ENCODE data around the gene SIRPD.

SIRPD gene

GRCh38 chr20:1557605-1558004 lies at the start of gene SIRPD:
SIRPD (minus strand) TSS chr20:1557705; CDS start chr20:1557653, 52 bp downstream.
- TF ChIP-seq RARB (CRISPR knock-in tag; IDR thresholded peaks at IDR 0.05) (no peak), ESRRG (CRISPR knock-in tag; IDR thresholded peaks at IDR 0.05) (no peak), ZC3H10 (CRISPR knock-in tag; IDR thresholded peaks at IDR 0.05) (no peak), CREB5 (CRISPR knock-in tag; IDR thresholded peaks at IDR 0.05; ENCODE audit: low read depth) (no peak)
- ATAC-seq = no peak

GRCh38 chr20:1600736-1601135 lies 43.2 kb upstream of the SIRPD start:
- ATAC-seq = no peak
- TF ChIP-seq PATZ1 (CRISPR knock-in tag; IDR thresholded peaks at IDR 0.05; ENCODE audit: borderline replicate concordance) (no peak), OSR1 (CRISPR knock-in tag; IDR thresholded peaks at IDR 0.05) (no peak), CSDC2 (CRISPR knock-in tag; IDR thresholded peaks at IDR 0.05) (no peak)

GRCh38 chr20:1595333-1595732 lies 37.8 kb upstream of the SIRPD start:
- no peak for ATAC-seq
- TF ChIP-seq ZNF565 (CRISPR knock-in tag; conservative IDR thresholded peaks at IDR 0.05; ENCODE audit: low read depth) = no peak
- TF ChIP-seq ESRRG (CRISPR knock-in tag; IDR thresholded peaks at IDR 0.05) = no peak
- no peak for TF ChIP-seq CSDC2 (CRISPR knock-in tag; IDR thresholded peaks at IDR 0.05)
- no peak for TF ChIP-seq TSHZ2 (CRISPR knock-in tag; IDR thresholded peaks at IDR 0.05)
- no peak for TF ChIP-seq RARB (CRISPR knock-in tag; IDR thresholded peaks at IDR 0.05)
- no peak for TF ChIP-seq PATZ1 (CRISPR knock-in tag; IDR thresholded peaks at IDR 0.05; ENCODE audit: borderline replicate concordance)
- TF ChIP-seq PPARA (CRISPR knock-in tag; IDR thresholded peaks at IDR 0.05; ENCODE audit: borderline replicate concordance) = no peak

GRCh38 chr20:1588533-1589460 lies 31.3 kb upstream of the SIRPD start:
- TF ChIP-seq ZNF8 (CRISPR knock-in tag; IDR thresholded peaks at IDR 0.05) = no peak
- ATAC-seq = no peak

GRCh38 chr20:1587781-1588532 lies 30.5 kb upstream of the SIRPD start:
- no peak for ATAC-seq
- TF ChIP-seq ESRRG (CRISPR knock-in tag; IDR thresholded peaks at IDR 0.05) (no peak), PATZ1 (CRISPR knock-in tag; IDR thresholded peaks at IDR 0.05; ENCODE audit: borderline replicate concordance) (no peak), ARNTL (CRISPR knock-in tag; IDR thresholded peaks at IDR 0.05; ENCODE audit: borderline replicate concordance, low read depth) (no peak), PPARA (CRISPR knock-in tag; IDR thresholded peaks at IDR 0.05; ENCODE audit: borderline replicate concordance) (no peak), TSHZ2 (CRISPR knock-in tag; IDR thresholded peaks at IDR 0.05) (no peak), ZFP3 (CRISPR knock-in tag; IDR thresholded peaks at IDR 0.05) (no peak), SNAI2 (CRISPR knock-in tag; IDR thresholded peaks at IDR 0.05) (no peak), ZNF565 (CRISPR knock-in tag; conservative IDR thresholded peaks at IDR 0.05; ENCODE audit: low read depth) (no peak), OSR1 (CRISPR knock-in tag; IDR thresholded peaks at IDR 0.05) (no peak), BACH2 (CRISPR knock-in tag; IDR thresholded peaks at IDR 0.05; ENCODE audit: borderline replicate concordance) (no peak), ISL1 (CRISPR knock-in tag; IDR thresholded peaks at IDR 0.05) (no peak), GLIS3 (CRISPR knock-in tag; IDR thresholded peaks at IDR 0.05) (no peak)
